Psoas muscle (tissue), 8 donors: ENCODE measurements around the gene UBE2Q1. TPM values are rescaled to one million over a fixed set of nuclear protein-coding genes. Genes with fewer than 3 reads are reported as not detected.
A peak's percentile ranks its signal among the peaks of the same experiment; 100 is the strongest.

Source experiments
- ATAC-seq, 4 donors: fragments of 200-7000 bp; cut with Tn5 transposase; one replicate each; pipeline ENCODE4 v1.9.1; 2020; ENCODE audit warnings: moderate library complexity in 3 of 4, mild to moderate bottlenecking in 2 of 4
- DNase-seq, 2 donors: peaks; one replicate each; pipeline ENCODE4 v3.0.0-alpha.2; 2020
- H3K27ac ChIP-seq: fragments of 200-600 bp; one replicate; pipeline ENCODE4 v1.8.0; 2022
- H3K27me3 ChIP-seq, 3 donors: fragments of 200-600 bp in 1 of 3; one replicate each; pipeline versions ENCODE4 v1.6.1 to v1.8.0; 2013 to 2022; ENCODE audit warnings: low read length in 2 of 3, mild to moderate bottlenecking in 2 of 3, moderate library complexity in 1 of 3; ENCODE audit not compliant: insufficient read depth in 3 of 3
- H3K36me3 ChIP-seq, 2 donors: fragments of 200-600 bp in 1 of 2; one replicate each; pipeline versions ENCODE4 v1.6.1 to v1.8.0; 2013 to 2022; ENCODE audit warnings: low read depth in 1 of 2, mild to moderate bottlenecking in 1 of 2, moderate library complexity in 1 of 2; ENCODE audit not compliant: insufficient read depth in 1 of 2
- H3K4me1 ChIP-seq: fragments of 200-600 bp; one replicate; pipeline ENCODE4 v1.8.0; 2022
- H3K4me3 ChIP-seq: fragments of 200-600 bp; one replicate; pipeline ENCODE4 v1.8.0; 2022; ENCODE audit warnings: mild to moderate bottlenecking
- H3K9me3 ChIP-seq: fragments of 200-600 bp; one replicate; pipeline ENCODE4 v1.8.0; 2022
- WGBS, 3 donors: extraction: QIAGEN DNeasy Blood & Tissue Kit; methylation state at CpG; one replicate each; pipeline versions ENCODE4 v1.1.6 to v1.1.7; 2013; 5-methylcytosine and 5-hydroxymethylcytosine counted together
- intact Hi-C, 2 donors: fragments of 100-400 bp; cut with DNase I; formaldehyde crosslinking; loops; one replicate each; pipeline versions ENCODE4 v1.11.0 to v1.14.2; 2022
- polyA plus RNA-seq, 3 donors: library from polyadenylated mRNA; stranded (reverse); fragments of 200-250 nt; gene quantifications; one replicate each; pipeline ENCODE4 v1.2.3, GENCODE V29; 2013
- total RNA-seq, 4 donors: library from RNA; stranded (reverse); fragmentation: NEBNext Ultra II Directional in 2 of 4; extraction: Animal tissue kit (Norgen Biotek cat#: 25700) in 2 of 4; gene quantifications; one replicate each; pipeline versions ENCODE4 v1.2.1 to v1.2.4, GENCODE V29; 2021 to 2023
- TF ChIP-seq, protein P1 (sequence below): fragments of 200-600 bp; IDR thresholded peaks from one replicate; pipeline ENCODE4 v1.8.0; 2022; ENCODE audit warnings: antibody characterized with exemption
- donor health status: healthy with polysubstance abuse.
- donor health status: DM: no; HTN: no; CAD: no; lungs with moderate emphysema.
- donor health status: Bipolar disorder and iron deficiency.
- donor health status: healthy.
- donor health status: DM: yes; HTN: yes; CAD: no.
- donor health status: DM: no; HTN: no; CAD: no.
- donor health status: DM: no; HTN: no; CAD: no.
- donor health status: DM: yes; HTN: yes; CAD: no.

Gene UBE2Q1
- total and polyA plus RNA-seq, 7 donors: 34.0 to 65.5 (median 50.8) TPM

DNA sequence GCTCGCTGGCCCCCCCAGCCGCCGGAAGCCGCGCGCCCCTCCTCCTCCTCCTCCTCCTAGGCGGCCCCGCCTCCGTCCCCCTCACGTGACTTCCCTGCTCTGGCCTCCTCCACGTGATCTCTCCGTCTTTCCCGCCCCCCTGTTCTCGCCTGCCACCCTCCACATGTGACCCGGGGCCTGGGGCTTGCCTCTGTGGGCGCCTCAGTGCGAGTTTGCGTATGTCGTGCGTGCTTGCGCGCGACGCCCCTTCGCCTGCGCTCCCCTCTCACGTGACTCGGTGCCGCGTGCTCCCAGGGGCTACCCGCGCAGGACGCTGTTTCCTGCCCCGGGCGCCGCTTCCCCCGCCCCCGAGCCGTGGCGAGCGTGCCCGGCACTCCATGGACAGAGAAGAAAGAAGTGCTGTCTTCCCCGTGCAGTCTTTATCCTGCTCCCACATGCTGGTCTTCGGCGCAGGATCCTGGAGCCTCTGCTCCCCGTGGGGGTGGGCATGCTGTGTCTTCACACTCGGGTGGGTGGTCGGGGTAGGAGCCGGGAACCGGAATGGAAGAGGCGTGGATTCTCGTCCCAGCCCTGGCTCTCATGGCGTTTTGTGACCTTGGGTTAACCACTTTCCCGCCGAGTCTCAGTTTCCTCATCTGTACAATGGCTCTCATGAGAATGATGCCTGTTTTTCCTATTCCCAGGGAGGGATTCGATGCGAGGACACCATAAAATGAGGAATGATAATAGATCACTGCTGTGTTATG lies 431 bp upstream of the UBE2Q1 start:
- intact Hi-C loops: loop anchor here (5.0 to 10.0 kb wide), 4 partner anchors 308 to 496 kb away; partner anchors contain the start of genes ADAM15 (in 1 of the 2) and UBAP2L (in 1 of the 2)
- Histone ChIP-seq H3K9me3 (no peaks in the 10 kb centered on the region), H3K27me3 (no peaks in the 10 kb centered on the region), H3K4me1 (peaks cover 34% of the 10 kb centered on the region), H3K27ac (peak overlapping the region; percentile 97), H3K36me3 (peaks cover 0 to 21% of the 10 kb centered on the region in 2 donors), H3K4me3 (peak overlapping the region; percentile 91)
- TF ChIP-seq, protein P1, sequence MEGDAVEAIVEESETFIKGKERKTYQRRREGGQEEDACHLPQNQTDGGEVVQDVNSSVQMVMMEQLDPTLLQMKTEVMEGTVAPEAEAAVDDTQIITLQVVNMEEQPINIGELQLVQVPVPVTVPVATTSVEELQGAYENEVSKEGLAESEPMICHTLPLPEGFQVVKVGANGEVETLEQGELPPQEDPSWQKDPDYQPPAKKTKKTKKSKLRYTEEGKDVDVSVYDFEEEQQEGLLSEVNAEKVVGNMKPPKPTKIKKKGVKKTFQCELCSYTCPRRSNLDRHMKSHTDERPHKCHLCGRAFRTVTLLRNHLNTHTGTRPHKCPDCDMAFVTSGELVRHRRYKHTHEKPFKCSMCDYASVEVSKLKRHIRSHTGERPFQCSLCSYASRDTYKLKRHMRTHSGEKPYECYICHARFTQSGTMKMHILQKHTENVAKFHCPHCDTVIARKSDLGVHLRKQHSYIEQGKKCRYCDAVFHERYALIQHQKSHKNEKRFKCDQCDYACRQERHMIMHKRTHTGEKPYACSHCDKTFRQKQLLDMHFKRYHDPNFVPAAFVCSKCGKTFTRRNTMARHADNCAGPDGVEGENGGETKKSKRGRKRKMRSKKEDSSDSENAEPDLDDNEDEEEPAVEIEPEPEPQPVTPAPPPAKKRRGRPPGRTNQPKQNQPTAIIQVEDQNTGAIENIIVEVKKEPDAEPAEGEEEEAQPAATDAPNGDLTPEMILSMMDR: no peak
- peak; percentile 99 to 100 for DNase-seq
- 0% methylated on average over 42 to 54 of the region's 57 CpGs for WGBS, 3 donors
- ATAC-seq: peak; percentile 95 to 97 (median 96)

DNA sequence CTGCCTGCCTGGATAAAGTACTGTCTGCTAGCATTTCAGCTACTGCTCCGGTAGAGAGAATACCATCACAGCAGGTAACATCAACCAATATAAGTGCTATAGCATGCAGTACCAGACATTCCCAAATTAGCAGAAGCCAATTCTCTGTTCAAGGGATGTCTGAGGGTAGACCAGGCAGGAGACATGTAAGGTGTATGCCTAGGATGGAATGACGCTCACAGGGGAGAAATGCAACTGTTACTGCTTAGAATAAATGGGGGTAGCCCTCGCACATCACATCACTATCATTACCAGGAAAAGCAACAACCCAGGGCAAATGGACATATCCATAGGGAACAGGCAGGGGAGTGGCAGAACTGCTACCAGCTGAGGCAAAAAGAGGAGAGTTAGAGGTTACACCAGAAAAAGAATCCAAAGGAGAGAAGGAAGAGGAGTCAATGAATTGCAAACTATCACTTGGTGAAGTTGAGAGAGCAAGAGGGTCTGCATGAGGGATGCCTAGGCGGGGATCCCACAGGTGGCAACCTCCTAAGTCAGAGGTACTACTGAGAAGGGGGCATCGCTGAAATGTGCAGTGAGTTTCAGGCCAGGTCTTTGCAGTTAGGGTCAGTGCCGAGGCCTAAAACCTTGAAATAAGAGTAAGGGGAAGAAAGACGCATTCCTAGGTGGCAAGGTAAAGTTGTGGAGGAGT lies 1.1 kb downstream of the UBE2Q1 start:
- H3K27me3 ChIP-seq: no peaks in the 10 kb centered on the region
- WGBS, 3 donors: 10 to 15% (median 13%) methylated on average over 7 of the region's 7 CpGs
- DNase-seq: no peak
- no peak for ATAC-seq
- H3K4me1 ChIP-seq: peaks cover 47% of the 10 kb centered on the region
- H3K4me3 ChIP-seq: peak overlapping the region; percentile 91
- H3K27ac ChIP-seq: peak overlapping the region; percentile 97
- TF ChIP-seq, protein P1: no peak
- intact Hi-C loops: loop anchor here (5.0 to 10.0 kb wide), 4 partner anchors 310 to 497 kb away; partner anchors contain the start of genes ADAM15 (in 1 of the 2) and UBAP2L (in 1 of the 2)
- peaks cover 1 to 36% of the 10 kb centered on the region in 2 donors for H3K36me3 ChIP-seq
- H3K9me3 ChIP-seq: no peaks in the 10 kb centered on the region

DNA sequence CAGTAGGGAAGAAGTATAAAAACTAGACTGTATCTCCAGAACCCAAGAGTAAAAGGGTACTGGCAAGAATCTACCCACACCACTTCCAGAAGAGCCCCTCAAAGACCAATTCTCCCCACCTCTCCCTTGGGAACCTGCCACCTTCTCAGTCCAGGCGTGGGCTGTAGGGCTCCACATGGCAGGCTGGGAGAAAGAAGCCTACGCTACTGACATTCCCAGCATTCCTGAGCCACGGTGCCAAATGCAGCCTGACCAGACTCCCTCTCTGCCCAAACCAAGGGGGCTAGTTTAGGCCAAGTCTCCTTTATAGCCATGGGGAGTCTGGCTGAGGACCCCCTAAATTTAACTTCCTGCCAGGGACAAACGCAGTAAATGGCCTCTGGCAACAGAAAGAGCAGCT lies 2.0 kb downstream of the UBE2Q1 start:
- no peaks in the 10 kb centered on the region for H3K9me3 ChIP-seq
- no peaks in the 10 kb centered on the region for H3K27me3 ChIP-seq
- H3K4me1 ChIP-seq: peaks cover 47% of the 10 kb centered on the region
- peaks cover 7 to 46% of the 10 kb centered on the region in 2 donors for H3K36me3 ChIP-seq
- intact Hi-C loops: loop anchor here (5.0 to 10.0 kb wide), 4 partner anchors 311 to 498 kb away; partner anchors contain the start of genes ADAM15 (in 1 of the 2) and UBAP2L (in 1 of the 2)
- peak overlapping the region; percentile 97 for H3K27ac ChIP-seq
- TF ChIP-seq, protein P1: no peak
- no peak for DNase-seq
- ATAC-seq: no peak
- 5 to 9% (median 7%) methylated on average over 4 of the region's 4 CpGs for WGBS, 3 donors
- peak overlapping the region; percentile 91 for H3K4me3 ChIP-seq

DNA sequence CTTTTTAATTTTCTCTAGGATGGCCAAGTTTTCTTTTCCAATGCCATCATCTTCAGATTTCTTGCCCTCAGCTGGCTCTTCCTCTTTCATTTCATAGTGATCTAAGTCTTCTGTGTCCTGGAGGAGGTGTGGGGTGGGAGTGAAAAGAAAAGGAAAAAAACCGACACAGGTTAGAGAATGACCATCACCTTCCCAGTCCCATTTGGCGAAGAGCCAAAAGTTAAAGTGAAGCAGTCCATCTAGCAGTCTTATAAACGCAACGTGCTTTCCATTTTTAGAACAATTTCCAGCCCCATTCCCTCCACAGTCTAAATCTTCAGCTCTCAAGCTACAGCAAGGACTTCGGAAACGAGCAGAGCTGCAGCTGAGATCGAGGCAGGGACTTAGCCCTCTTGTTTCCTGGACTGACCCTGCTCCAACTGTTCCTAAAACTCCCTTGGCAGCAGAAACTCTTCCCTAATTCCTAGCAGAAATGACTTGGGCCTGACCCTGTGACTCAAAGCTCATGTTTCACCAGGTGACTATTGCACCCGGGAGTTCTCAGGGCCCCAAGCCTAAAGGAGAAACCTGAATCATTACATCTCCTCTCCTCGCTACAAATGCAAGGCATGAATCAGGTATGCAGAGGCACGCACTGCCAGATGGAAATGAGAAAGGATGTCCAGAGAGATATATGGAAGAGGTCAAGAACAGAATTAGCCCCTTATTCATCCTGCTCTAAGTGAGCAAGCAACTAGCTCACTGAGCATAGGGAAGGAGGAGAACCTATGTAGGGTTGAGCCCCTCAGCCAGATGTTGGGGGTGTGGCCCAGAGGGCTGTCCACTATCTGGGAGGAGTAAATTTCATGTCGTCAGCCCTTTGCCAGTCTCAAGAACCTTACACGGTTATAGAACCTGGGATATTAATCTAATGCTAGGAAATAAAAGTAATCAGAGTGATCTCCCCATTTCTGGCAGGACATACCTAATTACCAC lies 5.1 kb downstream of the UBE2Q1 start:
- Histone ChIP-seq H3K27me3 (no peaks in the 10 kb centered on the region), H3K4me3 (no peak overlapping the region), H3K27ac (peak overlapping the region; percentile 64), H3K9me3 (no peaks in the 10 kb centered on the region), H3K4me1 (peaks cover 41% of the 10 kb centered on the region), H3K36me3 (peaks cover 28 to 75% of the 10 kb centered on the region in 2 donors)
- TF ChIP-seq, protein P1: no peak
- peak; percentile 69 to 86 (median 79) for ATAC-seq
- no peak for DNase-seq
- WGBS, 3 donors: 31 to 47% (median 31%) methylated on average over 12 of the region's 12 CpGs
- intact Hi-C loops: loop anchor here in 1 of 2 donors (10.0 kb wide), 1 partner anchor 501 kb away; the partner anchor contains the start of gene ADAM15
